GM12878 (cell line): ENCODE results near the gene CPSF4L.

Experiments used
- BHLHE40 ChIP-seq, 2 experiments: fragments of 450-650 bp in 1 of 2; IDR thresholded peaks; 2 replicates each; pipeline ENCODE4 v1.6.1; 2011 to 2017; ENCODE audit warnings: low read depth in 2 of 2, borderline replicate concordance in 1 of 2, improper control_type of control experiment in 1 of 2, low read length in 1 of 2, mild to moderate bottlenecking in 1 of 2
- BRCA1 ChIP-seq: IDR thresholded peaks from 2 replicates; pipeline ENCODE4 v1.6.1; 2011; ENCODE audit warnings: low read depth, low read length, improper control_type of control experiment
- CHD2 ChIP-seq: IDR thresholded peaks from 2 replicates; pipeline ENCODE4 v1.6.1; 2011; ENCODE audit warnings: low read depth, low read length, improper control_type of control experiment, borderline replicate concordance
- EZH2 ChIP-seq: IDR thresholded peaks from 2 replicates; pipeline ENCODE4 v1.6.1; 2012; ENCODE audit warnings: low read depth, mild to moderate bottlenecking, control low read depth, inconsistent platforms, low read length, borderline replicate concordance; ENCODE audit not compliant: control insufficient read depth
- MYC ChIP-seq: IDR thresholded peaks from 2 replicates; pipeline ENCODE4 v1.6.1; 2011; ENCODE audit warnings: mild to moderate bottlenecking, low read length, moderate library complexity, inconsistent platforms; ENCODE audit not compliant: insufficient read depth, insufficient replicate concordance, insufficient read length, severe bottlenecking
- POLR2A ChIP-seq: IDR thresholded peaks from 2 replicates; pipeline ENCODE4 v1.6.1; 2011; ENCODE audit warnings: low read depth, mild to moderate bottlenecking, low read length
- POLR2AphosphoS5 ChIP-seq: IDR thresholded peaks from 2 replicates; pipeline ENCODE4 v1.6.1; 2011; ENCODE audit warnings: mild to moderate bottlenecking, low read length, inconsistent platforms
- REST ChIP-seq: IDR thresholded peaks from 2 replicates; pipeline ENCODE4 v1.6.1; 2012; ENCODE audit warnings: mild to moderate bottlenecking, low read depth, low read length
- SP1 ChIP-seq: IDR thresholded peaks from one replicate; pipeline ENCODE4 v1.6.1; 2011; ENCODE audit warnings: low read depth, low read length
- SREBF2 ChIP-seq: IDR thresholded peaks from 2 replicates; pipeline ENCODE4 v1.6.1; 2012; ENCODE audit warnings: mild to moderate bottlenecking, low read length
- ZNF592 ChIP-seq: fragments of 450-650 bp; IDR thresholded peaks from 2 replicates; pipeline ENCODE4 v1.6.1; 2017; ENCODE audit warnings: mild to moderate bottlenecking, moderate library complexity
- TF ChIP-seq, protein P1 (sequence below), 3 experiments: IDR thresholded peaks in 2 of 3; conservative IDR thresholded peaks in 1 of 3; 2 replicates each; pipeline ENCODE4 v1.5.1; 2011; ENCODE audit warnings: low read depth in 3 of 3, low read length in 3 of 3, mild to moderate bottlenecking in 3 of 3, control low read depth in 2 of 3, moderate library complexity in 2 of 3, inconsistent platforms in 1 of 3, mixed read lengths in 1 of 3; ENCODE audit not compliant: control insufficient read depth in 2 of 3, insufficient read depth in 1 of 3; ENCODE audit errors: extremely low read depth in 1 of 3
- TF ChIP-seq, protein P2 (sequence below): IDR thresholded peaks from 2 replicates; pipeline ENCODE4 v1.6.1; 2011; ENCODE audit warnings: mild to moderate bottlenecking, low read depth, low read length, moderate library complexity; ENCODE audit not compliant: insufficient replicate concordance

GRCh38 chr17:73293031-73293430 is 31.4 kb upstream of the CPSF4L start:
- TF ChIP-seq BHLHE40 (IDR thresholded peaks at IDR 0.05; ENCODE audit: borderline replicate concordance in 1 of 2, low read depth in 2 of 2, low read length in 1 of 2) (no peak), CHD2 (no peak), BRCA1 (no peak), ZNF592 (no peak), EZH2 (no peak), SP1 (no peak), POLR2A (no peak), MYC (no peak), SREBF2 (no peak), POLR2AphosphoS5 (no peak), REST (no peak)
- TF ChIP-seq, protein P1, sequence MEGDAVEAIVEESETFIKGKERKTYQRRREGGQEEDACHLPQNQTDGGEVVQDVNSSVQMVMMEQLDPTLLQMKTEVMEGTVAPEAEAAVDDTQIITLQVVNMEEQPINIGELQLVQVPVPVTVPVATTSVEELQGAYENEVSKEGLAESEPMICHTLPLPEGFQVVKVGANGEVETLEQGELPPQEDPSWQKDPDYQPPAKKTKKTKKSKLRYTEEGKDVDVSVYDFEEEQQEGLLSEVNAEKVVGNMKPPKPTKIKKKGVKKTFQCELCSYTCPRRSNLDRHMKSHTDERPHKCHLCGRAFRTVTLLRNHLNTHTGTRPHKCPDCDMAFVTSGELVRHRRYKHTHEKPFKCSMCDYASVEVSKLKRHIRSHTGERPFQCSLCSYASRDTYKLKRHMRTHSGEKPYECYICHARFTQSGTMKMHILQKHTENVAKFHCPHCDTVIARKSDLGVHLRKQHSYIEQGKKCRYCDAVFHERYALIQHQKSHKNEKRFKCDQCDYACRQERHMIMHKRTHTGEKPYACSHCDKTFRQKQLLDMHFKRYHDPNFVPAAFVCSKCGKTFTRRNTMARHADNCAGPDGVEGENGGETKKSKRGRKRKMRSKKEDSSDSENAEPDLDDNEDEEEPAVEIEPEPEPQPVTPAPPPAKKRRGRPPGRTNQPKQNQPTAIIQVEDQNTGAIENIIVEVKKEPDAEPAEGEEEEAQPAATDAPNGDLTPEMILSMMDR (IDR thresholded peaks at IDR 0.05 in 2 of 3, conservative IDR thresholded peaks at IDR 0.05 in 1 of 3; ENCODE audit: control insufficient read depth in 2 of 3, extremely low read depth in 1 of 3, insufficient read depth in 1 of 3, low read depth in 3 of 3, low read length in 3 of 3) = no peak
- TF ChIP-seq, protein P2, sequence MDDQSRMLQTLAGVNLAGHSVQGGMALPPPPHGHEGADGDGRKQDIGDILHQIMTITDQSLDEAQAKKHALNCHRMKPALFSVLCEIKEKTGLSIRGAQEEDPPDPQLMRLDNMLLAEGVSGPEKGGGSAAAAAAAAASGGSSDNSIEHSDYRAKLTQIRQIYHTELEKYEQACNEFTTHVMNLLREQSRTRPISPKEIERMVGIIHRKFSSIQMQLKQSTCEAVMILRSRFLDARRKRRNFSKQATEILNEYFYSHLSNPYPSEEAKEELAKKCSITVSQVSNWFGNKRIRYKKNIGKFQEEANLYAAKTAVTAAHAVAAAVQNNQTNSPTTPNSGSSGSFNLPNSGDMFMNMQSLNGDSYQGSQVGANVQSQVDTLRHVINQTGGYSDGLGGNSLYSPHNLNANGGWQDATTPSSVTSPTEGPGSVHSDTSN = no peak
